Measurements from ENCODE around the gene PPP3CA.
A peak's percentile ranks its signal among the peaks of the same experiment; 100 is the strongest.
"Not testable (repeated sequence)": the region's sequence is repeated elsewhere in the genome, so short reads cannot be mapped to it uniquely, and the experiment has no call there.

The PPP3CA gene

GRCh38 chr4:101141855-101142254, 205.5 kb downstream of the PPP3CA start:
- no peak for DNase-seq (ENCODE audit: low read depth)

DNA sequence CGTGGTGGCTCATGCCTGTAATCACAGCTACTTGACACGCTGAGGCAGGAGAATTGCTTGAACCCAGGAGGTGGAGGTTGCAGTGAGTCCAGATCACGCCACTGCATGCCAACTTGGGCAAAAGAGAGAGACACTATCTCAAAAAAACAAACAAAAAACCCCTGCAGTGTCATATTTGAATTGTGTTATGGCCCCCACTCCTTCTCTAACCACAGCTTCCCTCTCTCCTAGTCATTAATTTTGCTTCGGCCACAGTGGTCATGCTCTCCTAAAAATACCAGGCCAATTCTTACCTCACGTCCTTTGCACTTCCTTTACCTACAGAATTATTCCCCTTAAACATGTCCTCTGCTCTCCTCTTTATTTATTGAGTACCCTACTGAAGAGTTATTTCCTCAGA, 206.1 kb downstream of the PPP3CA start:
- no peak for DNase-seq (ENCODE audit: low read depth)

DNA sequence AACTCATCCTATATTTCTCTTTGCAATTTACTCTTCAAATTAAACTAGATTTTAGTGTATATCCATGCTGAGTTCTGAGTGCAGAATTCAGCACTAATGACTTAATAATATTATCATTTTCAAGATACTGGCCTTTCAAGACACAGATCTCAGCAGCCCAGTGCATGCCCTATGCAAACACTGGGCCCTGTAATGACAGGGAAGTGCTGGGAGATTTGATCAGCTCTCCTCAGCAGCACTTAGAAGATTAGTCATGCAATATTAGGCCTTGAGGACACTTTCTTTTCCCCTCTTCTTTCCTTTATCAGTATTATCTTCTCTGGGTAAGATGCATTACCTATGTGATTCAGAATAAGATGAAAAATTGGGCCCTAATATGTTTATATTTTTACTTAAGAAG, 207.1 kb downstream of the PPP3CA start:
- DNase-seq (ENCODE audit: low read depth) = no peak

DNA sequence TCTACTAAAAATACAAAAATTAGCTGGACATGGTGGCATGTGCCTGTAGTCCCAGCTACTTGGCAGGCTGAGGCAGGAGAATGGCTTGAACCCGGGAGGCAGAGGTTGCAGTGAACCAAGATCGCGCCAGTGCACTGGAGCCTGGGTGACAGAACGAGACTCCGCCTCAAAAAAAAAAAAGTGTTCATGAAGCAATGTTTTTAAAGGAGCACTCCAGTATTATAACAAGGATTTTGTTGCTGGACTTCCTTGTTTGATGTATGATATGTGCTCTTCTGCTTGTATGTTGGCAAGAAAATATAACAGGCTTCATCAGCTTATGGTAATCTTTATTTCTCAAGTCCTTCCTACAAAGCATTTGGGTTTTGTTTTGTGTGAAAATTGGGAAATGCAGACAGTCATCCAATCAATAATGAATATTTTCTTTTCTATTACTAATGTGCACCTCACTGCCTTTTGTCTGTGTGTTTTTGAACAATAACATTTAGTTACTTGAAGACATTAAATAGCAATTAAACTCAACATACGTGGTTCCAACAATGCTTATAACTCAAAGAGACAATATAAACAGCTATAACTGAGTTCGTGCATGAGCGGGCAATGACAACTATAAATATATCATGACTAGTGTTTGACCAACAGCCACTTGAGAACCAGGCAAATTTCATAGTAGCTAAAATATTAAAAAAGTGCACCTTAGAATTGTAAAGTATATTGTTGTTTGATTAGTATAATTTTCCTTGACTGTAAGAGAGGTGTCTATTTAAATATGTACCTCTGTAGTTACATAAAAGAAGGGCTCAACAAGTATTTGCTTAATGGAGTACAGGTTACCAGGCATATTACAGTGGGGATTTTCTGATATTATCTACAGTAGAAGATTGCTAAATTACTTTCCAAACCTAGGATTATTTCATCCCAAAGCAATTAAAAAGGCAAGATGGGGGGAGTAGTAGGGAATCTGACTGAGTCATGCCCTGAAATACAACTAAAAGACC, 210.7 kb downstream of the PPP3CA start:
- DNase-seq (ENCODE audit: low read depth) = no peak

DNA sequence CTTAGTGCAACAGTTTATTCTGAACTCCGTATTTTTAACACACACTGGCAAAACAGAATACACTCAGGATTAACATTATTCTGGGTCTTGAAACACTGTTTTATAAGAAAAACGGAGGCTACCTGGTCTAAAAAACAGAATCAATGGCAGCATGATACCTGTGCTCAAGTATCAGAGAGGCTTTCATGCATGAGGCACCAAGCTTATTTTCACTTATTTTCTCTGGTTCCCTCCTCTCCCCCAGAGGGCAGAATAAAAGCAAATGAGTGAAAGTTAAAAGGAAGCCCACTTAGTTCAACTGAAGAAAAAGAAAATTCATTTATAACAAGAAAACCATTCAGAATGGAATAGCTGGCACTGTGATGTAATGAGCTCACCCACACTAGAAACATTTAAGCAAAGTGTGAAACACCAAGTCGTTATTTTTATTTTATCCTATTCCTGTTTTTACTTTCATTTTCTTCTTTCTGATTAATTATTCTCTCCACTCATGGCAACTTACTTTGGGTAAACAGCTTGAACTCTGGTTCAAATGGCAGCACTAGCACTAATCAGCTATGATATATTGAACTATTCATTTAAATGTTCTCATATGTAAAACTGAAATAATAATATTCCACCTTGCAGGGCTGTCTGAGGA, 211.8 kb downstream of the PPP3CA start:
- DNase-seq (ENCODE audit: low read depth) = no peak

DNA sequence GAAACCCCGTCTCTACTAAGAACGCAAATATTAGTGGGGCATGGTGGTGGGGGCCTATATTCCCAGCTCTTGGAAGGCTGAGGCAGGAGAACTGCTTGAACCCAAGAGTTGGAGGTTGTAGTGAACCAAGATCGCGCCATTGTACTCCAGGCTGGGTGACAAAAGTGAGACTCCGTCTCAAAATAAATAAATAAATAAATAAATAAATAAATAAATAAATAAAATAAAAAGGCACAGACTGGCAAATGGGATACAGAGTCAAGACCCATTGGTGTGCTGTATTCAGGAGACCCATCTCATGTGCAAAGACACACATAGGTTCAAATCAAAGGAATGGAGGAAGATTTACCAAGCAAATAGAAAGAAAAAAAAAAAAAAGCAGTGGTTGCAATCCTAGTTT, 216.3 kb downstream of the PPP3CA start:
- not testable (repeated sequence) for DNase-seq (ENCODE audit: low read depth)

DNA sequence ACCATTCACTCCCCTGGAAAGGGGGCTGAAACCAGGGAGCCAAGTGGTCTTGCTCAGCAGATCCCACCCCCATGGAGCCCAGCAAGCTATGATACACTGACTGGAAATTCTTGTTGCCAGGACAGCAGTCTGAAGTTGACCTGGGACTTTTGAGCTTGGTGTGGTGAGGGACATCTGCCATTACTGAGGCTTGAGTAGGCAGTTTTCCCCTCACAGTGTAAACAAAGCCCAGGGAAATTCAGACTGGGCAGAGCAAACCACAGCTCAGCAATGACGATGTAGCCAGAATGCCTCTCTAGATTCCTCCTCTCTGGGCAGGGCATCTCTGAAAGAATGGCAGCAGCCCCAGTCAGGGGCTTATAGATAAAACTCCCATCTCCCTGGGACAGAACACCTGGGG, 218.4 kb downstream of the PPP3CA start:
- DNase-seq (ENCODE audit: low read depth) = not testable (repeated sequence)

DNA sequence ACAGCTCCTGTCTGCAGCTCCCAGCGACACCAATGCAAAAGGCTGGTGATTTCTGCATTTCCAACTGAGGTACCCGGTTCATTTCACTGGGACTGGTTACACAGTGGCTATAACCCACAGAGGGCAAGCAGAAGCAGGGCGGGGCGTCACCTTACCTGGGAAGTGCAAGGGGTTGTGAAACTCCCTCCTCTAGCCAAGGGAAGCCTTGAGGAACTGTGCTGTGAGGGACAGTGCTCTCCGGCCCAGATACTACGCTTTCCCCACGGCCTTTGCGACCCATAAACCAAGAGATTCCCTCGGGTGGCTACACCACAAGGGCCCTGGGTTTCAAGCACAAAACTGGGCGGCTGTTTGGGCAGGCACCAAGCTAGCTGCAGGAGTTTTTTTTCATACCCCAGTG, 218.9 kb downstream of the PPP3CA start:
- DNase-seq (ENCODE audit: low read depth) = no peak

DNA sequence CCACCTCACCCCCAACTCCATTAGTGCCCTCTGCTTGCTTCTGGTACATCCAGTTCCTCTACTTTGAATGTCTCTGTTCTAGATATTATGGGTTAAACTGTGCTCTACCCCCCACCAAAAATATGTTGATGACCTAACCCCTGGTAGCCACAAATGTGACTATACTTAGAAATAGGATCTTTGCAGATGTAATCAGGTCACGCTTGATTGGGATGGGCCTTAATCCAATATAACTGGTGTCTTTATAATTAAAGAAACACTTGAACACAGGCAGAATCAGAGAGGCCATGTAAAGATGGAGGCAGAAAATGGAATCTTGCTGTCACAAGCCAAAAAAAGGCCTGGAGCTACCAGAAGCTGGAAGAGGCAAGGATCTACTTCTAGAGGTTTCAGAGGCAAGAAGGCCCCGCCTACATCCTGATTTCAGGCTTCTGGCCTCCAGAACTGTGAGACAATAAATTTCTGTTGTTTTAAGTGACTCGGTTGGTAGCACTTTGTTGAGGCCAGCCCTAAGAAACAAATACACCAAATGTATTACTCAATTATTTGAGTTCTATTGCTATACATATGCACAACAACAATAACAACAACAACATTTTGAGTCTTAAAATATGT, 220.0 kb downstream of the PPP3CA start:
- DNase-seq (ENCODE audit: low read depth) = no peak

DNA sequence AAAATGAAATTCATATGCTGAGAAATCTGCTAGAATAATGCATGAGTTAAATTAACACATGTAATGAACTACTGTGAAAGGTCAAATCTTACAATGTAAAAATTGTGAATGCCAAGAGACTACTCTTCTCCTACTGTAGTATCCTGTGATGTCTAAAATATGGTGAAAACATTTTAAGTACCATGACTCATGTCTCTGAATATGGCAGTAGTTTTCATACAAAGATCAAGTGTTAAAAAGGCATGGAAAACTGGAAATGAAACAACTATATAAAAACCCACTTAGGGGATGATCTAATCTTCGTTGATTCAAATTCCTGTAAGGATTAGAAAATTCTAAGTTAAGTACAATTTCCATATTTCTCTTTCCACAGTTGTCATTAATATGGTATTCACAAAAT, 221.3 kb downstream of the PPP3CA start:
- DNase-seq (ENCODE audit: low read depth) = no peak

DNA sequence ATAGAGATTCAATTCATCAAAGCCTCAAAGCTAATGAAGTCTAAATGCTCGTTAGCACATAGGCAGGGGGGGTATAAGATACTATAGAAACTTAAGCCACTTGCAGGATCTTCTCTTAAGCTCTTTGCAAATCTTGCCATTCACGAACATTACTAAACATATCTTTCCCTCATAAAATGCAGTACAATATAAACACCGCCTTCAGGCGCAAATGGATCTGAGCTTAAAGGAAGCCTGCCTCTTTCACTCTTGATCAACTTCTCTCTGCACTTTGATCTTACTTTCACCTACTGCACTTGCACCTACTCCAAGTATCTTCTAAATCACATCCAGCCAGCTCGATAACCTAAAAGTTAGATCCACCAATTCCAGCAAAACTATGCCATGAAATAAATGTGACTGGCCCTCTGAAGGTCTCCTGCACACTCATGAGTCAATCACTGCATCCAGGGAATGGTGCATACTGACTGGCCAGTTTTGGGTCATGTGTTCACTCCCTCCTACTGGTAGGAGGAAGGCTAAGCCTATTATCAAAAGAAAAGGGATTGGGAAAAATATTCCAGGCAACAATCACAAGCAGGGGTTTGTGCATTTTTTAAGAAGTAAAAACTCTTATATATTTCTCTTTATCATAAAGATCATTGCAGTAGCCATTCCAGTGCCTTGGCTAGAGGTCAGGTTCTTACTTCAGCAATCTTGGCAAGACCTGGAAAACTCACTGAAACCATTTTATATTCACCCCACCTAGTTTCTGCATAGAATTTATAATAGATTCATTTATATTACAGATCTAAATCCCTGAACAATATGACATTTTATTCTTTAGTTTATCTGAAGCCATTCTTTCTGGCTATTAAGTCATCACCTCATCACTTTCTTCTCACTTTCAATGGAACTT, 222.0 kb downstream of the PPP3CA start:
- no peak for DNase-seq (ENCODE audit: low read depth)

- no peak for DNase-seq (ENCODE audit: low read depth)
These were observed 224.1 kb downstream of the PPP3CA start for GRCh38 chr4:101123231-101123630.

GRCh38 chr4:101122019-101122418, 225.3 kb downstream of the PPP3CA start:
- no peak for DNase-seq (ENCODE audit: low read depth)

- no peak for DNase-seq (ENCODE audit: low read depth)
These were observed 228.2 kb downstream of the PPP3CA start for GRCh38 chr4:101119141-101119540.

GRCh38 chr4:101118617-101119016, 228.7 kb downstream of the PPP3CA start:
- no peak for DNase-seq (ENCODE audit: low read depth)

DNA sequence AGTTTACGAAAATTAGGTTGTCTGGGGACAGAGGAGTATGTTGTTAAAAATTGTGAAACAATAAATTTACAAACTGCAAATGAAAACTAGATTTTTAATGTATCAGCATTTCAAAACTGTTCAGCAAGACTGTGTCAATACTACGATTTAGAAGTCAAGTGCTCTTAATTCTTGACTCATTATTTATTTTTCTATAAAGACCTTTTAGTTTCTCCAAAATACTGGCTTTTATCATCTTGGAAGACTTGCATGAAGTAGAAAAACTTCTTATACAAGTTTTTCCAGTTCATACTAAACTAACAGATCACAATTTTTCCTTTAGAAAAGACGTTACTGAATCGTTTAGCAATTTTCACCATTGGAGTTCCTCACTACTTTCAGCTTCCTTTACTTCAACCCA, 231.4 kb downstream of the PPP3CA start:
- DNase-seq (ENCODE audit: low read depth) = no peak

GRCh38 chr4:101114936-101115372, 232.4 kb downstream of the PPP3CA start:
- DNase-seq (ENCODE audit: low read depth) = no peak

DNA sequence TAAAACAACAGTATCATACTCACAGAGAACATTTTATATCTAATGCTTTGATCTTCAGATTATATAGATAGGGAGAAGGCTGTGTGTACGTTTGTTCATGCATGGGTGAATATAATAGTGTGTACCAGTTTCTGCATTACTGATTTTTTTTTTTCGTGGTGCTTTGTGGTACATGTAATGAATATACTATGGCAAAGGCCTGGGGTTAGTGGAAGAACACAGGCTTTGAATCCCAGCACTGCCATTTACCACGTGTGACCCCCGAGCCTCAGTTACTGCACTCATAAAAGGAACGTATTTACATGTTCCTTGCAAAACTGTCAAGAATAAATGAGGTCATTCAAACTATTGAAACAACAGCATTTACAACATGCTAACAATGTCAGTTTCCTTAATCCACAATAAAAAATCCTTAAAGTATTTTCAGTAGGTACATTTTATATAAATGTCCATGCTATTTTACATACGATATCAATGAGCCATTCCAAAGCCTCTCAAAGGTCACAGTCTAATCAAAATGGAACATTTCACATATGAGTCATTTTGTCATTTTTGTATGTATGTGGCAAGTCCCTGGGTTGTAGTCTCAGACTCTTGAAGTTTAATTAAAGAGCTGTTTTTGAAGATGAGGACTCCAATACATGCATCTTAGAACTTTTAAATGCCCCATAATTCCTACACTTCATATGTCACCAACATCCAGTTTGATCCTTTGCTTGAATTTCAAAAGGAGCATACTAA, 242.8 kb downstream of the PPP3CA start:
- no peak for DNase-seq (ENCODE audit: low read depth)

DNA sequence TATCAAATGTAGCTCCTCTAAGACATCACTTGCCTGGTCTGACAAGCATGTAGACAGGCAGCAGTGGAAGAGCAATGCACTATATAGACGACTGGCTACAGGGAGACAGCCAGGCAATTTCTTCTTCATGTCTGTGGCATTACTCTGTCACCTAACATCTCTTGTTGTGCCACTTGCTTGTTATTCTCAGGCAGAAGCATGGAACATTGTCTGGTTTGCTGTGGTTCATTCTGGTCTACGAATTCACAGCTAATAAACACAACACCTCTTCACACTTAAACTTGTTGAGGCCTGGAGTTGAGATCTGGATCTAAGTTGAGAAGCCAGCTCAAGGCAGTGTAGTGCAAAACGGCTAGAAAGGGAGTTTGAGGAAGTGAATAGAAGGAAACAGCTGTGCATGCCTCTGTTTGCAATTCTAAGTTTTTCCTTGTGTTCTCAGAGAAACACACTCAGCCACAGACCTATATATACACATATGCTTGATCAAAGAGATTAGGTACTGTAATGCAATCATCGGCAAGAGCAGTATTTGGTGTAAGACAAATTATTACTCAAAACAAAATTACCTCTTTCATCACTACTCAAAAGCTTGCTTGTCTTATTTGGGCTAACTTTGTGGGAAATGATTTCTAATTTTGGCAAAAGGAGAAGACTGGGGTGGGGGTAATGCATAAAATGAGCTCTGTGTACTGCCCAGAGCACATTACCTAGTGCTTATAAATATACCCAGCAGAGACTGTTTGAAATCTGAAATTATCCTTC, 243.8 kb downstream of the PPP3CA start:
- no peak for DNase-seq (ENCODE audit: low read depth)

- peak; percentile 92 for DNase-seq (ENCODE audit: low read depth)
These were observed 245.1 kb downstream of the PPP3CA start for GRCh38 chr4:101102114-101102742.
